Mucosa of descending colon (tissue), 3 donors: ENCODE data around the gene ABLIM3. TPM values are rescaled to one million over a fixed set of nuclear protein-coding genes. Genes with fewer than 3 reads are reported as not detected.

Experiments used
- ATAC-seq: fragments of 200-7000 bp; cut with Tn5 transposase; one replicate; pipeline ENCODE4 v1.9.1; 2020; ENCODE audit warnings: mild to moderate bottlenecking, moderate library complexity
- DNase-seq, 3 donors: peaks; one replicate each; pipeline ENCODE4 v3.0.0-alpha.2; 2020
- H3K36me3 ChIP-seq: fragments of 200-600 bp; one replicate; pipeline ENCODE4 v1.8.0; 2021; ENCODE audit warnings: low read depth, mild to moderate bottlenecking
- H3K4me1 ChIP-seq: fragments of 200-600 bp; one replicate; pipeline ENCODE4 v1.8.0; 2021; ENCODE audit warnings: low read depth, mild to moderate bottlenecking
- H3K4me3 ChIP-seq: fragments of 200-600 bp; one replicate; pipeline ENCODE4 v1.8.0; 2021; ENCODE audit warnings: mild to moderate bottlenecking
- H3K9me3 ChIP-seq: fragments of 200-600 bp; one replicate; pipeline ENCODE4 v1.8.0; 2021; ENCODE audit warnings: mild to moderate bottlenecking
- intact Hi-C, 2 donors: fragments of 100-400 bp; cut with DNase I in 1 of 2; cut with micrococcal nuclease in 1 of 2; formaldehyde crosslinking; loops; one replicate each; pipeline versions ENCODE4 v1.11.0 to v1.11.1; 2022; cut with DNase I, micrococcal nuclease
- total RNA-seq, 3 donors: library from RNA; stranded (reverse); fragmentation: NEBNext Ultra II Directional in 2 of 3; extraction: Animal tissue kit (Norgen Biotek cat#: 25700) in 2 of 3; gene quantifications; one replicate each; pipeline versions ENCODE4 v1.2.1 to v1.2.4, GENCODE V29; 2021 to 2023
- TF ChIP-seq, protein P1 (sequence below): fragments of 200-600 bp; IDR thresholded peaks from one replicate; pipeline ENCODE4 v1.8.0; 2022; ENCODE audit warnings: antibody characterized with exemption, mild to moderate bottlenecking
- donor health status: DM: no; HTN: no; CAD: no; lungs with moderate emphysema.
- donor health status: DM: no; HTN: no; CAD: no.
- donor health status: DM: no; HTN: yes; CAD: no.

The ABLIM3 gene
- total RNA-seq, 3 donors from 2014 or later: 4.1 to 12.4 (median 7.4) TPM

- intact Hi-C loops: loop anchor here (5.0 to 10.0 kb wide), 2 partner anchors 85 to 123 kb away; no protein-coding TSS in a partner anchor
- DNase-seq (peak in 2 of 3 donors; percentile 19 to 24), ATAC-seq (peak; percentile 24)
- H3K4me1 ChIP-seq: peaks cover 4% of the 10 kb centered on the region
- H3K4me3 ChIP-seq: no peak overlapping the region
- TF ChIP-seq, protein P1, sequence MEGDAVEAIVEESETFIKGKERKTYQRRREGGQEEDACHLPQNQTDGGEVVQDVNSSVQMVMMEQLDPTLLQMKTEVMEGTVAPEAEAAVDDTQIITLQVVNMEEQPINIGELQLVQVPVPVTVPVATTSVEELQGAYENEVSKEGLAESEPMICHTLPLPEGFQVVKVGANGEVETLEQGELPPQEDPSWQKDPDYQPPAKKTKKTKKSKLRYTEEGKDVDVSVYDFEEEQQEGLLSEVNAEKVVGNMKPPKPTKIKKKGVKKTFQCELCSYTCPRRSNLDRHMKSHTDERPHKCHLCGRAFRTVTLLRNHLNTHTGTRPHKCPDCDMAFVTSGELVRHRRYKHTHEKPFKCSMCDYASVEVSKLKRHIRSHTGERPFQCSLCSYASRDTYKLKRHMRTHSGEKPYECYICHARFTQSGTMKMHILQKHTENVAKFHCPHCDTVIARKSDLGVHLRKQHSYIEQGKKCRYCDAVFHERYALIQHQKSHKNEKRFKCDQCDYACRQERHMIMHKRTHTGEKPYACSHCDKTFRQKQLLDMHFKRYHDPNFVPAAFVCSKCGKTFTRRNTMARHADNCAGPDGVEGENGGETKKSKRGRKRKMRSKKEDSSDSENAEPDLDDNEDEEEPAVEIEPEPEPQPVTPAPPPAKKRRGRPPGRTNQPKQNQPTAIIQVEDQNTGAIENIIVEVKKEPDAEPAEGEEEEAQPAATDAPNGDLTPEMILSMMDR: no peak
- H3K9me3 ChIP-seq: no peaks in the 10 kb centered on the region
- H3K36me3 ChIP-seq: no peaks in the 10 kb centered on the region
Observed at GRCh38 chr5:149141957-149142851, 911 bp downstream of the ABLIM3 start.

DNA sequence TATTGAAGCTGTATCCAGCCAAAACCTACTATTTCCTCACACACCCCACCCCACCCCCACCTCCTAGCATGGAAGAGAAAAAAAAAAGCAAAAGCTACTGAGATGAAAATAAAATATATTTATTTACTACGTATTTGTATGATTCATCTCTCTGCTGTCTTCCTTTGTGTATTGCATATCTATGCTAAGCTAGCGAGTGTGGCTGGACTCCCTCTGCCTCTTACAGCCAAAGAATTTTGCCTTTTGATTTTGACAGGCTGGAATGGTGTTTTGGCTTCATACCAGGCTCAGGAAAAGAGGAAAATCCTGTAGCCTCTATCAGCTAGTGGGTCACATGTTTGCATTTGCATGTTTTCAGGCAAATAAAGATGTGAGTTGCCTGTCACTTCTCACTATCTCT, 2.2 kb downstream of the ABLIM3 start:
- DNase-seq (no peak), ATAC-seq (no peak)
- peaks cover 4% of the 10 kb centered on the region for H3K4me1 ChIP-seq
- no peaks in the 10 kb centered on the region for H3K9me3 ChIP-seq
- intact Hi-C loops: loop anchor here (5.0 to 10.0 kb wide), 2 partner anchors 84 to 121 kb away; no protein-coding TSS in a partner anchor
- TF ChIP-seq, protein P1: no peak
- no peaks in the 10 kb centered on the region for H3K36me3 ChIP-seq
- no peak overlapping the region for H3K4me3 ChIP-seq

DNA sequence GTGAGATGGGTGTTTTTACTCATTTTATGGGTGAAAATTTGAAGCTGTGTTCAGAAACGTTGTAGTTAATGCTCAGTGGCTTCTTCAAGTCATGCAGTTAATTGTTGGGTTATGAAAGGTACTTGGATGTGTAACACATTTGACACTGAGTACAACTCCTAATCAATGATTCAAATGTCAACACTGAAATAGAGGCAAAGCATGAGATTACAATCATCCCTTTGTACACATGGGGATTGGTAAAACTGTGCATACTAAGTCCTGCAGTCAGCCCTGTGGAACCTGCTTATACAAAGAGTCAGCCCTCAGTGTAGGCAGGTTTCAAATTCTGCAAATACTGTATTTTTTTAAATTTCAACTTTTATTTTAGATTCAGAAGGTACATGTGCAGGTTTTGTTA, 3.3 kb downstream of the ABLIM3 start:
- TF ChIP-seq, protein P1: no peak
- Histone ChIP-seq H3K4me3 (no peak overlapping the region), H3K9me3 (no peaks in the 10 kb centered on the region), H3K4me1 (peaks cover 4% of the 10 kb centered on the region), H3K36me3 (no peaks in the 10 kb centered on the region)
- intact Hi-C loops: loop anchor here (5.0 to 10.0 kb wide), 2 partner anchors 83 to 120 kb away; no protein-coding TSS in a partner anchor
- ATAC-seq (no peak), DNase-seq (no peak)

DNA sequence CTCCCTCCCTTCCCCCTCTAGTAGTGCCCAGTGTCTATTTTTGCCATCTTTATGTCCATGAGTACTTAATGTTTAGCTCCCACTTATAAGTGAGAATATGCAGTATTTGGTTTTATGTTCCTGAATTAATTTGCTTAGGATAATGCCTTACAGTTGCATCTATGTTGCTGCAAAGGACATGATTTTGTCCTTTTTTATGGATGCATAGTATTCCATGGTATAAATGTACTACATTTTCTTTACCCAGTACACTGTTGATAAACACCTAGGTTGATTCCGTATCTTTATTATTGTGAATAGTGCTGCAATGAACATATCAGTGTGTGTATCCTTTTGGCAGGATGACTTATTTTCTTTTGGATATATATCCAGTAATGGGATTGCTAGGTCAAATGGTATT, 3.8 kb downstream of the ABLIM3 start:
- TF ChIP-seq, protein P1: no peak
- H3K4me1 ChIP-seq: peaks cover 4% of the 10 kb centered on the region
- intact Hi-C loops: loop anchor here in 1 of 2 donors (10.0 kb wide), 1 partner anchor 120 kb away; no protein-coding TSS in a partner anchor

DNA sequence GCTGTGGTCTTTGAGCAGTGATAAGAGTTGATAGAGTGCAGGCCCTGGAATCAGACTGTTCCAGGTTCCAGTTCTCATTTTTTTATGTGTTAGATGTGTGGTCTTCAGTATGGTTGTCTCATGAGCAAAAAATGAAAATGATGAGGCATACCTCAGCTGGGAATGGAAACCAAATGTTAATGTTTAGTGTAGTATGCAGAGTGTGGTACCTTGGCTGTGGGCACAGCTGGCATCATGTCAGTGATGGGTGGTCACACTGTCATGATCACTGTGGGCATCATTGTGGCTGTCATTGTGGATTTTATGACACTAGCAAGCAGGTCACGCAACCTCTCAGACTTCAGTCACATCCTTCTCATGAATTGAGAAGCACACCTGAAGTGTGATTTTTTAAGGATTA, 6.4 kb downstream of the ABLIM3 start:
- no peaks in the 10 kb centered on the region for H3K36me3 ChIP-seq
- no peaks in the 10 kb centered on the region for H3K9me3 ChIP-seq
- DNase-seq: no peak
- H3K4me1 ChIP-seq: no peaks in the 10 kb centered on the region
- intact Hi-C loops: loop anchor here in 1 of 2 donors (10.0 kb wide), 1 partner anchor 117 kb away; no protein-coding TSS in a partner anchor
- H3K4me3 ChIP-seq: no peak overlapping the region
- ATAC-seq: no peak
- TF ChIP-seq, protein P1: no peak

More for the DNA sequence above, 3.8 kb downstream of the ABLIM3 start:
- ATAC-seq (no peak), DNase-seq (no peak)
- H3K36me3 ChIP-seq: no peaks in the 10 kb centered on the region
- H3K9me3 ChIP-seq: no peaks in the 10 kb centered on the region
- H3K4me3 ChIP-seq: no peak overlapping the region
